ENCODE measurements around the gene UBE2J2.
"Not testable (repeated sequence)": the region's sequence is repeated elsewhere in the genome, so short reads cannot be mapped to it uniquely, and the experiment has no call there.

The UBE2J2 gene

GRCh38 chr1:1273512-1274298 lies at the start of gene UBE2J2:
TSS of gene UBE2J2 (minus strand) at chr1:1273854. CDS start at chr1:1267992, 5,862 bp downstream.
- peak; percentile 84 to 92 for DNase-seq (ENCODE audit: low read depth in 1 of 2, low spot score in 1 of 2)

GRCh38 chr1:1322952-1323351 lies 49.3 kb upstream of the UBE2J2 start:
- DNase-seq (ENCODE audit: low read depth in 1 of 2, low spot score in 1 of 2): no peak

GRCh38 chr1:1322418-1322817 lies 48.8 kb upstream of the UBE2J2 start:
- DNase-seq (ENCODE audit: low read depth in 1 of 2, low spot score in 1 of 2): no peak

- no peak for DNase-seq (ENCODE audit: low read depth in 1 of 2, low spot score in 1 of 2)
Observed at GRCh38 chr1:1321477-1321876, 47.8 kb upstream of the UBE2J2 start.

DNA sequence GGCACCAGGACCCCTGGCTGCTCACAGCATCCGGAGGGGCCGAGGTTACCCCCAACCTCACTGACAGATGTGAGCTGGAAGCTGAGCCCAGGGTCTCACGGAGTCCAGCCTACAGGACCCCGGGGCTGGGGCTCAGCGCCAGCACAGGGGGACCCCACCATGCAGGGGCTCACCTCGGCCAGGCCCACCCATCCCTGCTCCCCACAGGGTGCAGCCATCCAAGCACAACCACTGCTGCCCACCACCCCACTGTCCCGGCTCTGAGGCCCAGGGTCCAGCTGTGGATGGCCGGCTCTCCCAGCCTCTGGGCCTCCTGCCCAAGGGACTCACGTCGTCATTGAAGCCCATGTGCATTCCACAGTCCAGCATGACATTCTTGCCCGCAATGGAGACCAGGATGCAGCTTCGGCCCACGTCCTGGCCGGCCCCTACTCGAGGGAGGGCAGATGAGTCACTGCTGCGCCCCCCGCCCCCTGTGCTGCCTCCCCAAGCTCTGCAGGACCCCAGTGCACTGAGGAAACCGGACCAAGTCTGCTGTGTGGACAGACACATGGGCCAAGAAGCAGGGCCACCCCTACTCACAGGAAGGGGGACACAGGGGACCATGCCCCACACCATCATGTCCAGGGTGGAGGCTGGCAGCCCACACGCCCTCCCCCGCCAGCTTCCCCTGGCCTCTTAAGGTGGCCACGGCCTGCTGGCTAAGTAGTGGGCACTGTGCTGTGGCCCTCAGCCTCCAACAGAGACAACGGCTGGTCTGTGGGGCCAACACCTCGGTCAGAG lies 47.2 kb upstream of the UBE2J2 start:
- DNase-seq (ENCODE audit: low read depth in 1 of 2, low spot score in 1 of 2): no peak

DNA sequence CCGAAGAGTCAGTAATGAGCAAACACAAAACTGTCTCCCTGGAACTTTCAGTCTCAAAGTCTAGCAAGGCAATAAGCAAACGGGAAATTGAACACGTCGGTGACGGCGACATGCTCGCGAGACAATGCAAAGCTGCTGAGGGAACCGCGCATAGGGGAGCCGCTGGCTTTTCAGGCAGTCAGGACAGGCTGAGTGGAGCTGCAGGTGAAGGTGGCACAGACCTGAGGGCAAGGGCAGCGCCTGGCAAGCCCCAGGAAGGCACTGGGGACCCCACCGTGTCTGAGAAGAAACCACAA lies 45.9 kb upstream of the UBE2J2 start:
- DNase-seq (ENCODE audit: low read depth in 1 of 2, low spot score in 1 of 2): no peak

DNA sequence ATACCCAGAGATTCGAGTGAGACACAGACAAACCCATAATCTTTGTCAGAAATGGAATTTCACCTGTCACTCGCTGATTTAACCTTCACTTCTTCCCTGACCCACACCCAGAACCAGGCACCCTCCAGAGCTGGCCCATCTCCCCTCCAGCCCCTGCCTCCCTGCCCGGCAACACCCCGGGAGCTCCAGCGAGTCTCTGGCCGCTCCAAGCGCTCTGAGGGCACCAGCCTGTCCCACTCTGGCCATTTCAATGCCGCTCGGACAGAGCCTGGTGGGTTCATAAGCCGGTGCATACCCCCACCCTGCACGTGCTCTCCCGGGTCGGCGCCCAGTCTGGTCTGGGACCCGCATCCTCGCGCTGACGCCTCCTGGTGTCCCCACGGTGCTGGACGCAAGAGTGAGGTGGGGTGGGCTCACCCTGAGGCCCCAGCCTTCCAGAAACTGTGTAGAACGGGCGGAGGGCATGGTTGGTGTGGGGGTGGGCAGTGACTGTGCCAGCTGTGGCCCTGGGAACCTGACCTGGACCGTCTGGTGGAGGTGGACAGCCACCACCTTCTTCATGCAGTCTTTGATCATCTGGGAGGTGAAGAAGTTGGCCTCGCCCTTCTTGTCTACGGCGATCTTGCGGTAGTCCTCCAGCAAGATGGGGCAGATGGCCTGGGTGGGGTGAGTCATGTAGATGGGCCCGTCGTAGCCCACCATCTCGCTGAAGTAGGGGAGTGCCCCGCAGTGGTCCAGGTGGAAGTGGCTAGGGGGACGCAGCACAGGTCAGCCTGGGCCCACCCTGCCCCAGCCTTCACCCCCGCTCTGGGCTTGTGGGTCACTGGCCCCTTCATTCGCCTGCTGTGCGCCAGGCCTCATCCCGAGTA lies 45.4 kb upstream of the UBE2J2 start:
- DNase-seq (ENCODE audit: low read depth in 1 of 2, low spot score in 1 of 2): no peak

DNA sequence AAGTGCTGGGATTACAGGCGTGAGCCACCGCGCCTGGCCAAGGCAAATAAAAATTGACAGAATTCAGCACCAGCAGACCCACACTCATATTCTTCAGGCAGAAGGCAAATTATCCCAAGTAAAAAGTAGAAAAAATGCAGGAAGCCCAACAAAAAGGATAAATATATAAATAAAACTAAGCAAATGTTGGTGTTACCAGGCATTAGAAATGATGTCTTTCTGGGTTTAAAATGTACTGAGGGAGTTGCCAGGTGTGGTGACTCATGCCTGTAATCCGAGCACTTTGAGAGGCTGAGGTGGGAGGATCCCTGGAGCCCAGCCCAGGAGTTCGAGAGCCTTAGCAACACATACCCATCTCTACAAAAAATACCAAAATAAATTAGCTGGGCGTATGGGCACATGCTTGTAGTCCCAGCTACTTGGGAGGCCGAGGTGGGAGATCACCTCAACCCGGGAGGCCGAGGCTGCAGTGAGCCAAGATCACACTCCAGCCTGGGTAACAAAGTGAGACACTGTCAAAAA lies 44.5 kb upstream of the UBE2J2 start:
- DNase-seq (ENCODE audit: low read depth in 1 of 2, low spot score in 1 of 2): no peak

DNA sequence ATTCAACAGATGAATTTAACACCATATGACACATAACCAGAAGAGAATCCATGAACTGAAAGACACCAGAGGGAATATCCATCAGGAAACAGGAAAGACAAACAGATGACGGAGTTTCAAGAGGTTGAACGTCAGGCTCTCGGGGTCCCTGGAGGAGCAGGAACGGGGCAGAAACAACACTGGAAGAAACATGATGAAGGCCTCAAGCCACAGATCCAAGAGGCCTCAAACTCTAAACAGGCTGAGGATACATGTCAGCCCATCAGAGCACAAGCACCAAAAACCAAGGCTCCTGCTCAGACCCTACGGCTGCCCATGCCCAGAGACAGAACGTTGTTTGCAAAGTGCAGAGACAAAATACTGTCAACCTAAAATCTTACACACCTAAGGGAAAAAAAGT lies 43.8 kb upstream of the UBE2J2 start:
- no peak for DNase-seq (ENCODE audit: low read depth in 1 of 2, low spot score in 1 of 2)

GRCh38 chr1:1316199-1316598 lies 42.5 kb upstream of the UBE2J2 start:
- DNase-seq (ENCODE audit: low read depth in 1 of 2, low spot score in 1 of 2): not testable (repeated sequence)

GRCh38 chr1:1315435-1315954 lies 41.8 kb upstream of the UBE2J2 start:
- DNase-seq (ENCODE audit: low read depth in 1 of 2, low spot score in 1 of 2): no peak

- DNase-seq (ENCODE audit: low read depth in 1 of 2, low spot score in 1 of 2): no peak
Observed at GRCh38 chr1:1314678-1315335, 41.2 kb upstream of the UBE2J2 start.

- DNase-seq (ENCODE audit: low read depth in 1 of 2, low spot score in 1 of 2): no peak
Observed at GRCh38 chr1:1314237-1314586, 40.6 kb upstream of the UBE2J2 start.

DNA sequence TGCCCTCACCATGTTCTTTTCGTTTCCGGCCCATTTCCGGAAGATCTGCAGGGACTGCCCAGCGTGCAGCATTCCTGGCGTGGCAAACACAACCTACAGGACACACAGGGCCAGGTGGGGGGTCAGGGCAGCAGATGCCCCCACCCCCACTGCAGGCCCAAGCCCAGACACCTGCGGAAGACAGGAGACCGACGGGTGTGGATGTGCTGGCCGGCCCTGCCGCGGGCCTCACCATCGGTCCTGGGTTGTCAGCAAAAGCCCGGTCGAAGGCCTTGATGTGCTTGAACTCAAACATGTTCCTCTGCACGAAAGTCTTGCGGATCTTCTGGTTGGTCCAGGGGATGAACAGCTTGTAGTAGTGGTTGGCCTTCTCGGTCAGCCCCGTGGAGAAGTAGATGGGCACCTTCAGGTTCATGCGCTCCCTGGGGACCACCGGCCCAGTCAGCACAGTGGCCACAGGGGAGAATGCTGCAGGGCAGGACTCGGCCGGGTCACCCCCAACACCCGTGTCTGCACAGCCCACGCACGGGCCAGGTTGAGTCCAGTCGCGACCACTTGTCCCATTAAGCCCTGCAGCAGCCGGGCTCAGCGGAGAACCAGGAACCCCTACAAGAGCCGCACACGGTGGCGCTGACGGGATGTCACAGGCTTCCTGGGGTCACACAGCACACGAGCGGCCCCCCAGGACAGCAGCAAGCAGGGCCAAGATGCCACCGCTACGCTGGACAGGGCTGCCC lies 40.0 kb upstream of the UBE2J2 start:
- DNase-seq (ENCODE audit: low read depth in 1 of 2, low spot score in 1 of 2): no peak

DNA sequence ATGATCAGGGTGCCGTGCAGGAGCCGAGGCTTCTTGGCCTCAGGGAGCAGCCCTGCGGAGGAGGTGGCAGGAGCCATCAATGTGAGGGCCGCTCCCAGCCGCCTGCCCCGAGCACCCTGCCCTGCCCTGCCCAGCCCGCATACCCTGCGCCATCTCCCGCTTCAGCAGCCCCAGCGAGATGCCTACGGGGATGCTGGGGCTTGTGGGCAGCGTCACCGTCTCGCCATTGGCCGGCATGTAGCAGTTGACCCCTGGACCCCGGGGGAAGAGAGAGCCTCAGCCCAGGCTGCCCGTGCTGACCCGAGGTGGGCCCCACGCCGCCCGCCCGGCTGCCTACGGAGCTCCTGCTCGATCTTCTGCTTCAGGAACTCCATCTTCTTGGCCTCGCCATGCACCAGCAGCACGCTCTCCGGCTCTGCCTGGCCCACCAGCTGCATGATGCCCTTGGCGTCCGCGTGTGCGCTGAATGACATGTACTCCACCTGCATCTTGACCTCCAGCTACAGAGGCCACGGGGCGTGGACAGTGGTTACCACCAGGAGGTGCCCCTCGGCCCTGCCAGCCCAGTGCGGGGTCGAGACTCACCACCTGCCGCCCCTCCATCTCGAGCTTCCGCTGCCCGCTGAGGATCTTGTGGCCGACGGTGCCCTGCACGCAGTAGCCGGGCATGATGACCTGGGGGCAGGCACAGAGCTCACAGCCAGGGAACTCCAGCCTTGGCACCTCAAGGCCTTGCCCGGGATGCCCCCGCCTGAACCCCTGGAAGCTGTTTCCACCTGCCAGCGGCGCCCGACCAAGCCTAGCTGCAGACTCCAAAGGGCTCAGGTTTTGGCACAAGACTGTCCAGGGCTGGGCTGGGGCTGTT lies 39.0 kb upstream of the UBE2J2 start:
- DNase-seq (ENCODE audit: low read depth in 1 of 2, low spot score in 1 of 2): no peak

DNA sequence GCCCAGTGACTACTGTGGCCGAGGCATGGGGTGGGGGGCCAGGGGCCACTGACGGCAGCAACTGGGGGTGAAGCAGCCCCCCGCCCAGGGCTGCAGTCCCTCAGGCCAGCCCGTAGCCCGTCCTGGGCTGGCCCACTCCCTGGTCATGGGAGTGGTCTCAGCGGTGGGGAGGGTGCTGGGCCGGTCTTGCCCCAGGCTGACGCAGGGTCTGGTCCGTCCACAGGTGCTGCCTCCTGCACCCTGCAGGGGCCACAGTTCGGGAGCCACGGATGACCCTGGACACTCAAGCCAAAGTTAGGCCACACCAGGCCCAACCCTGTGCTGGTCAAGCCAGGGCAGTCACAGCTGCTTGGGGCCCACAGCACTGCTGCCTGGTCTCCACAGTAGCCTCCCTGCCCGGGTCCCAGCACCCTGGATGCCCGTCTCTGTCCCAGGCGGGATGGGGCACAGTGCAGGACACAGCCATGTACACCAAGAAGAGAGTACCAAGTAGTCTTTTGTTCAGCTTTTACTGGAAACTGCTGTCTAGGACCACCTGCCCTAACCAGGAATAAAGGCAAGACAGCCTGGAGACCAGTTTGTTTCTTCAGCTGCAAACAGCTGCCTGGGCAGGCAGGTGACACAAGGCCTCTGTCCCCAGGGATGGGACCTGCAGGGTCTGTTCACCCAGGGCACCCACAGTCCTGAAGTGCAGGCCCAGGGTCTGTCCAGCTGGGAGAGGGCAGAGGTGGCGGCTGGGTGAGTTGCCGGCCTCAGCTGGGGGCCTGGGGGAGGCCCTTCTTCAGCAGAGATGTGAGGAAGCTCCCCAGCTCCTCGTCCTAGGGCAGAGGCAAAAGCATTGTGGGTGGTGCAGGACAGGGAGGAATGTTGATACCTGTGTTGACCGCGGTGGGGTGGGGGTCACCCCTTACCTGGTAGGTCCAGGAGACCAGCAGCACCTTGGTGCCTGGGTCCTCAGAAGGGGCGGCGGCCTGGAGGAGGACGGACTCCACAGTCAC lies 37.8 kb upstream of the UBE2J2 start:
- DNase-seq (ENCODE audit: low read depth in 1 of 2, low spot score in 1 of 2): no peak

- DNase-seq (ENCODE audit: low read depth in 1 of 2, low spot score in 1 of 2): no peak
Observed at GRCh38 chr1:1310476-1311053, 36.9 kb upstream of the UBE2J2 start.

DNA sequence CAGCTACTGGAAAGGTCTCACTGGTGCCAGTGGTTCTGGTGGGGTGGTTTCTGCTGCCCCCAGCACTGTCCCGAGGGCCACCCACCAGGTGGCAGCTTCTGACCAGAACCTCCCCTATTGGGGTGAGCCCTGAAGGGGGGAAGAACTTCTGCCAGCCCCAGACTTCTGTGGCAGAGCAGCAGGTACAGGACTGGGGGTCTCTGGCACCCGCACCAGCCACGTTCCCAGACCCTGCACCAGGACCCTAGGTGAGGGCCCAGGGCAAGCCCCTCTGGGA lies 36.4 kb upstream of the UBE2J2 start:
- DNase-seq (ENCODE audit: low read depth in 1 of 2, low spot score in 1 of 2): no peak
